Measurements from ENCODE around the gene TMEM178A.

GRCh38 chr2:39664232-39664887 lies 1.4 kb upstream of the TMEM178A start:
- TF ChIP-seq, protein P1, sequence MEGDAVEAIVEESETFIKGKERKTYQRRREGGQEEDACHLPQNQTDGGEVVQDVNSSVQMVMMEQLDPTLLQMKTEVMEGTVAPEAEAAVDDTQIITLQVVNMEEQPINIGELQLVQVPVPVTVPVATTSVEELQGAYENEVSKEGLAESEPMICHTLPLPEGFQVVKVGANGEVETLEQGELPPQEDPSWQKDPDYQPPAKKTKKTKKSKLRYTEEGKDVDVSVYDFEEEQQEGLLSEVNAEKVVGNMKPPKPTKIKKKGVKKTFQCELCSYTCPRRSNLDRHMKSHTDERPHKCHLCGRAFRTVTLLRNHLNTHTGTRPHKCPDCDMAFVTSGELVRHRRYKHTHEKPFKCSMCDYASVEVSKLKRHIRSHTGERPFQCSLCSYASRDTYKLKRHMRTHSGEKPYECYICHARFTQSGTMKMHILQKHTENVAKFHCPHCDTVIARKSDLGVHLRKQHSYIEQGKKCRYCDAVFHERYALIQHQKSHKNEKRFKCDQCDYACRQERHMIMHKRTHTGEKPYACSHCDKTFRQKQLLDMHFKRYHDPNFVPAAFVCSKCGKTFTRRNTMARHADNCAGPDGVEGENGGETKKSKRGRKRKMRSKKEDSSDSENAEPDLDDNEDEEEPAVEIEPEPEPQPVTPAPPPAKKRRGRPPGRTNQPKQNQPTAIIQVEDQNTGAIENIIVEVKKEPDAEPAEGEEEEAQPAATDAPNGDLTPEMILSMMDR (IDR thresholded peaks at IDR 0.05): no peak
- no peak for TF ChIP-seq POLR2A (IDR thresholded peaks at IDR 0.05)
